WTC11 (cell line): ENCODE data around the gene CDK8. TPM values are rescaled to one million over a fixed set of nuclear protein-coding genes. Genes with fewer than 3 reads are reported as not detected.

Experiments
- ATAC-seq: fragments of 200-7000 bp; cut with Tn5 transposase; 2 replicates; pipeline ENCODE4 v1.10.0; 2021; ENCODE audit warnings: mild to moderate bottlenecking, moderate library complexity
- CTCF ChIA-PET: fragments of 300-600 bp; sonication (Branson Sonifier 250); formaldehyde crosslinking; loops from one replicate; lab custom pipeline; 2021; ENCODE audit warnings: antibody characterized with exemption; lab: Charles Lee
- POLR2A ChIA-PET: fragments of 350-600 bp; sonication (Branson Sonifier 250); formaldehyde crosslinking; loops from one replicate; lab custom pipeline; 2021; ENCODE audit warnings: antibody characterized with exemption; lab: Charles Lee
- DNase-seq: peaks from one replicate; pipeline ENCODE4 v3.0.0; 2021; ENCODE audit warnings: low spot score
- H3K27ac Mint-ChIP-seq: 2 replicates; pipeline ENCODE4 v1.8.0; 2021; ENCODE audit warnings: mixed read lengths
- H3K27me3 Mint-ChIP-seq: 2 replicates; pipeline ENCODE4 v1.8.0; 2021; ENCODE audit warnings: low read depth, mild to moderate bottlenecking, moderate library complexity, mixed read lengths
- H3K36me3 Mint-ChIP-seq: 2 replicates; pipeline ENCODE4 v1.8.0; 2021; ENCODE audit warnings: mixed read lengths
- H3K4me1 Mint-ChIP-seq: 2 replicates; pipeline ENCODE4 v1.8.0; 2022; ENCODE audit warnings: mixed read lengths
- H3K4me3 Mint-ChIP-seq: 2 replicates; pipeline ENCODE4 v1.8.0; 2021; ENCODE audit warnings: mild to moderate bottlenecking, moderate library complexity, mixed read lengths
- H3K9me3 Mint-ChIP-seq: 2 replicates; pipeline ENCODE4 v1.8.0; 2021; ENCODE audit warnings: mixed read lengths
- ATF1 ChIP-seq: sonication (generic); formaldehyde crosslinking; IDR thresholded peaks from 2 replicates; pipeline ENCODE4 v1.8.1; 2023; ENCODE audit warnings: mild to moderate bottlenecking, moderate library complexity, missing genetic modification reagents
- CREB1 ChIP-seq: sonication (generic); formaldehyde crosslinking; IDR thresholded peaks from 2 replicates; pipeline ENCODE4 v1.8.0; 2023; ENCODE audit warnings: mild to moderate bottlenecking, missing genetic modification reagents
- KAT7 ChIP-seq: sonication (generic); formaldehyde crosslinking; IDR thresholded peaks from 2 replicates; pipeline ENCODE4 v1.8.1; 2023; ENCODE audit warnings: missing genetic modification reagents, mild to moderate bottlenecking, borderline replicate concordance
- MYBL2 ChIP-seq: sonication (generic); formaldehyde crosslinking; IDR thresholded peaks from 2 replicates; pipeline ENCODE4 v1.8.1; 2023; ENCODE audit warnings: mild to moderate bottlenecking, moderate library complexity, missing genetic modification reagents
- NFATC4 ChIP-seq: fragments of 250-450 bp; sonication (Bioruptor Pico); IDR thresholded peaks from 2 replicates; pipeline ENCODE4 v1.9.0; 2021; ENCODE audit warnings: mild to moderate bottlenecking
- NR1H2 ChIP-seq: sonication (generic); formaldehyde crosslinking; IDR thresholded peaks from 2 replicates; pipeline ENCODE4 v1.9.0; 2021; ENCODE audit warnings: mild to moderate bottlenecking, moderate library complexity, missing genetic modification reagents
- PRRX2 ChIP-seq: fragments of 250-450 bp; sonication (Bioruptor Pico); IDR thresholded peaks from 2 replicates; pipeline ENCODE4 v1.8.0; 2021; ENCODE audit warnings: mild to moderate bottlenecking
- TEAD1 ChIP-seq: sonication (generic); formaldehyde crosslinking; IDR thresholded peaks from 2 replicates; pipeline ENCODE4 v1.8.0; 2022; ENCODE audit warnings: mild to moderate bottlenecking, missing genetic modification reagents
- total RNA-seq: library from RNA; stranded (reverse); gene quantifications from 3 replicates; pipeline ENCODE4 v1.2.3, GENCODE V29; 2021
- TF ChIP-seq, protein P1 (sequence below): sonication (generic); formaldehyde crosslinking; IDR thresholded peaks from 2 replicates; pipeline ENCODE4 v1.8.1; 2022; ENCODE audit warnings: low read depth, missing genetic modification reagents, borderline replicate concordance
- TF ChIP-seq, protein P2 (sequence below): sonication (generic); formaldehyde crosslinking; IDR thresholded peaks from 2 replicates; pipeline ENCODE4 v1.8.0; 2022; ENCODE audit warnings: mild to moderate bottlenecking, missing genetic modification reagents
- TF ChIP-seq, protein P3 (sequence below): sonication (generic); formaldehyde crosslinking; IDR thresholded peaks from 2 replicates; pipeline ENCODE4 v1.8.0; 2023; ENCODE audit warnings: missing genetic modification reagents, mild to moderate bottlenecking, borderline replicate concordance
- TF ChIP-seq, protein P4 (sequence below): fragments of 250-450 bp; sonication (Bioruptor Pico); IDR thresholded peaks from 2 replicates; pipeline ENCODE4 v1.9.0; 2021; ENCODE audit warnings: mild to moderate bottlenecking
- TF ChIP-seq, protein P5 (sequence below): sonication (generic); formaldehyde crosslinking; conservative IDR thresholded peaks from 2 replicates; pipeline ENCODE4 v1.8.1; 2022; ENCODE audit warnings: mild to moderate bottlenecking, missing genetic modification reagents
- TF ChIP-seq, protein P6 (sequence below): sonication (generic); formaldehyde crosslinking; IDR thresholded peaks from 2 replicates; pipeline ENCODE4 v1.8.0; 2022; ENCODE audit warnings: mild to moderate bottlenecking, missing genetic modification reagents
- TF ChIP-seq, protein P7 (sequence below): sonication (generic); formaldehyde crosslinking; IDR thresholded peaks from 2 replicates; pipeline ENCODE4 v1.8.1; 2023; ENCODE audit warnings: mild to moderate bottlenecking, missing genetic modification reagents, borderline replicate concordance

Gene CDK8
- total RNA-seq, 1 experiment from 2014 or later = 21.4 TPM

DNA sequence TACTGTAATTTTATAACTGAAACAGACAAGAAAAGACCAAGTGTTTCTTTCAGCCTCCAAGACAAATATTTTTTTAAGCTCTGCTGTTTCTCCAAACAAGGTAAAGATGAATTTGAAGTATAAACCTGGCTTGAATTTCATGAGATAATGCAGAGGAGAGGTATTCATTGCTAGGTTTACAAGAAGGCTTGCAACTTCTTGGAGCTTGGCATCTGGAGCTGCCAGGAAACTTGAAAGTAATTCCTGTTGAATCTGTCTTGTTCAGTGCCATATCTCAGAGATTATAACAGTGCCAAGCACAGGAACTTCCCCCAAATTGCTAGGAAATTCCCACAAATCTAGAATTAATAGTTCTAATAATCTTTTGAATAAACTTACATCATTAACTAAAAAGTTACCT, 70.9 kb downstream of the CDK8 start (continued):
- TF ChIP-seq, protein P1, sequence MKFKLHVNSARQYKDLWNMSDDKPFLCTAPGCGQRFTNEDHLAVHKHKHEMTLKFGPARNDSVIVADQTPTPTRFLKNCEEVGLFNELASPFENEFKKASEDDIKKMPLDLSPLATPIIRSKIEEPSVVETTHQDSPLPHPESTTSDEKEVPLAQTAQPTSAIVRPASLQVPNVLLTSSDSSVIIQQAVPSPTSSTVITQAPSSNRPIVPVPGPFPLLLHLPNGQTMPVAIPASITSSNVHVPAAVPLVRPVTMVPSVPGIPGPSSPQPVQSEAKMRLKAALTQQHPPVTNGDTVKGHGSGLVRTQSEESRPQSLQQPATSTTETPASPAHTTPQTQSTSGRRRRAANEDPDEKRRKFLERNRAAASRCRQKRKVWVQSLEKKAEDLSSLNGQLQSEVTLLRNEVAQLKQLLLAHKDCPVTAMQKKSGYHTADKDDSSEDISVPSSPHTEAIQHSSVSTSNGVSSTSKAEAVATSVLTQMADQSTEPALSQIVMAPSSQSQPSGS = no peak
- no peak for TF ChIP-seq PRRX2 (CRISPR knock-in tag)

DNA sequence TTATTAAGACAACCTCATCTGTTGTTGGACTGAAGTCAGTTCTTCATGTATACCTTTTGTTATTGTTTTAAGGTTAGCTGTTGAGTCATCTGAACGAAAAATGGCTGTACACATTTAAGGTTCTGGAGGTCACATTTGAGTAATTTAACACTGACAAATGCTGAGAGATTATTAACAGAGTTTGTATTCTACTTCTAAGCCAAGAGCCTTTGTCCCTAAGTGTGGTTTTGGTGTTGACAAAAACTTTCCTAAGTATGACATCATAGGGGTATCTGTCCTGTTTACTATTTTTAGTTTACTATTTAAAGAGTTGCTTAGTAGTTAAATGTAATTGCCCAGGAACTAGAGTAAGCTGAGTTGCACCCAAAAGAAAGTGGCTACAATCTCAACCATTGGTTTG, 71.9 kb downstream of the CDK8 start:
- ChIA-PET POLR2A (no interaction called here), CTCF (no interaction called here)
- DNase-seq = no peak
- ATAC-seq = no peak
- peaks cover 4% of the 10 kb centered on the region; the same call in 1 of the 2 replicates for H3K9me3 Mint-ChIP-seq
- no peaks in the 10 kb centered on the region; the same call in 1 of the 2 replicates for H3K36me3 Mint-ChIP-seq
- H3K4me3 Mint-ChIP-seq = no peak overlapping the region
- no peak overlapping the region for H3K27ac Mint-ChIP-seq
- peaks cover 26% of the 10 kb centered on the region for H3K4me1 Mint-ChIP-seq
- TF ChIP-seq, protein P2, sequence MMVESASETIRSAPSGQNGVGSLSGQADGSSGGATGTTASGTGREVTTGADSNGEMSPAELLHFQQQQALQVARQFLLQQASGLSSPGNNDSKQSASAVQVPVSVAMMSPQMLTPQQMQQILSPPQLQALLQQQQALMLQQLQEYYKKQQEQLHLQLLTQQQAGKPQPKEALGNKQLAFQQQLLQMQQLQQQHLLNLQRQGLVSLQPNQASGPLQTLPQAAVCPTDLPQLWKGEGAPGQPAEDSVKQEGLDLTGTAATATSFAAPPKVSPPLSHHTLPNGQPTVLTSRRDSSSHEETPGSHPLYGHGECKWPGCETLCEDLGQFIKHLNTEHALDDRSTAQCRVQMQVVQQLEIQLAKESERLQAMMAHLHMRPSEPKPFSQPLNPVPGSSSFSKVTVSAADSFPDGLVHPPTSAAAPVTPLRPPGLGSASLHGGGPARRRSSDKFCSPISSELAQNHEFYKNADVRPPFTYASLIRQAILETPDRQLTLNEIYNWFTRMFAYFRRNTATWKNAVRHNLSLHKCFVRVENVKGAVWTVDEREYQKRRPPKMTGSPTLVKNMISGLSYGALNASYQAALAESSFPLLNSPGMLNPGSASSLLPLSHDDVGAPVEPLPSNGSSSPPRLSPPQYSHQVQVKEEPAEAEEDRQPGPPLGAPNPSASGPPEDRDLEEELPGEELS = no peak
- no peaks in the 10 kb centered on the region for H3K27me3 Mint-ChIP-seq

DNA sequence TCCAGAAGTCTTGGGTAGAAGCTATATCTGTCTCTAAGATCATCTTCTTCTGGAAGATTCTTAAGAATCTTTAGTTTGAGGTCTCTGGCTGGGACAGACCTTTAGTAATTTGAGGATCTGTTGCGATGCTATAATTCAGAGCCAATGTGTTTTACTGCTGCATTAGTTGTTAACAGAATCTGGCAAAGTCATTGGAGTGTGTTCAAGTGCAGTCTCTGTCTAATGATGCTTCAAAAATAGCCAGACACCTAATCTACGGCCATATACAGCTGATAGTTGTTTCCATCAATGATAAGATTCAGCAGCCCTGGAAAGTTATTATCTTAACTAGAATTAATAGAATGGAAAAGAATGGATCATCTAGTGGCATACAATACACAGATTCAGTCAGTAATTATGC, 72.6 kb downstream of the CDK8 start:
- H3K4me3 Mint-ChIP-seq = no peak overlapping the region
- H3K4me1 Mint-ChIP-seq = peaks cover 31% of the 10 kb centered on the region
- peaks cover 4% of the 10 kb centered on the region; the same call in 1 of the 2 replicates for H3K9me3 Mint-ChIP-seq
- no peak for ATAC-seq
- no peaks in the 10 kb centered on the region for H3K27me3 Mint-ChIP-seq
- H3K36me3 Mint-ChIP-seq = no peaks in the 10 kb centered on the region; the same call in 1 of the 2 replicates
- ChIA-PET POLR2A (no interaction called here), CTCF (no interaction called here)
- DNase-seq = no peak
- no peak overlapping the region for H3K27ac Mint-ChIP-seq
- TF ChIP-seq TEAD1 (CRISPR knock-in tag) (no peak), KAT7 (CRISPR knock-in tag) (no peak), NFATC4 (CRISPR knock-in tag) (no peak)
- TF ChIP-seq, protein P3, sequence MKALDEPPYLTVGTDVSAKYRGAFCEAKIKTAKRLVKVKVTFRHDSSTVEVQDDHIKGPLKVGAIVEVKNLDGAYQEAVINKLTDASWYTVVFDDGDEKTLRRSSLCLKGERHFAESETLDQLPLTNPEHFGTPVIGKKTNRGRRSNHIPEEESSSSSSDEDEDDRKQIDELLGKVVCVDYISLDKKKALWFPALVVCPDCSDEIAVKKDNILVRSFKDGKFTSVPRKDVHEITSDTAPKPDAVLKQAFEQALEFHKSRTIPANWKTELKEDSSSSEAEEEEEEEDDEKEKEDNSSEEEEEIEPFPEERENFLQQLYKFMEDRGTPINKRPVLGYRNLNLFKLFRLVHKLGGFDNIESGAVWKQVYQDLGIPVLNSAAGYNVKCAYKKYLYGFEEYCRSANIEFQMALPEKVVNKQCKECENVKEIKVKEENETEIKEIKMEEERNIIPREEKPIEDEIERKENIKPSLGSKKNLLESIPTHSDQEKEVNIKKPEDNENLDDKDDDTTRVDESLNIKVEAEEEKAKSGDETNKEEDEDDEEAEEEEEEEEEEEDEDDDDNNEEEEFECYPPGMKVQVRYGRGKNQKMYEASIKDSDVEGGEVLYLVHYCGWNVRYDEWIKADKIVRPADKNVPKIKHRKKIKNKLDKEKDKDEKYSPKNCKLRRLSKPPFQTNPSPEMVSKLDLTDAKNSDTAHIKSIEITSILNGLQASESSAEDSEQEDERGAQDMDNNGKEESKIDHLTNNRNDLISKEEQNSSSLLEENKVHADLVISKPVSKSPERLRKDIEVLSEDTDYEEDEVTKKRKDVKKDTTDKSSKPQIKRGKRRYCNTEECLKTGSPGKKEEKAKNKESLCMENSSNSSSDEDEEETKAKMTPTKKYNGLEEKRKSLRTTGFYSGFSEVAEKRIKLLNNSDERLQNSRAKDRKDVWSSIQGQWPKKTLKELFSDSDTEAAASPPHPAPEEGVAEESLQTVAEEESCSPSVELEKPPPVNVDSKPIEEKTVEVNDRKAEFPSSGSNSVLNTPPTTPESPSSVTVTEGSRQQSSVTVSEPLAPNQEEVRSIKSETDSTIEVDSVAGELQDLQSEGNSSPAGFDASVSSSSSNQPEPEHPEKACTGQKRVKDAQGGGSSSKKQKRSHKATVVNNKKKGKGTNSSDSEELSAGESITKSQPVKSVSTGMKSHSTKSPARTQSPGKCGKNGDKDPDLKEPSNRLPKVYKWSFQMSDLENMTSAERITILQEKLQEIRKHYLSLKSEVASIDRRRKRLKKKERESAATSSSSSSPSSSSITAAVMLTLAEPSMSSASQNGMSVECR (CRISPR knock-in tag) = no peak
- TF ChIP-seq, all 79 proteins: peak for 0

DNA sequence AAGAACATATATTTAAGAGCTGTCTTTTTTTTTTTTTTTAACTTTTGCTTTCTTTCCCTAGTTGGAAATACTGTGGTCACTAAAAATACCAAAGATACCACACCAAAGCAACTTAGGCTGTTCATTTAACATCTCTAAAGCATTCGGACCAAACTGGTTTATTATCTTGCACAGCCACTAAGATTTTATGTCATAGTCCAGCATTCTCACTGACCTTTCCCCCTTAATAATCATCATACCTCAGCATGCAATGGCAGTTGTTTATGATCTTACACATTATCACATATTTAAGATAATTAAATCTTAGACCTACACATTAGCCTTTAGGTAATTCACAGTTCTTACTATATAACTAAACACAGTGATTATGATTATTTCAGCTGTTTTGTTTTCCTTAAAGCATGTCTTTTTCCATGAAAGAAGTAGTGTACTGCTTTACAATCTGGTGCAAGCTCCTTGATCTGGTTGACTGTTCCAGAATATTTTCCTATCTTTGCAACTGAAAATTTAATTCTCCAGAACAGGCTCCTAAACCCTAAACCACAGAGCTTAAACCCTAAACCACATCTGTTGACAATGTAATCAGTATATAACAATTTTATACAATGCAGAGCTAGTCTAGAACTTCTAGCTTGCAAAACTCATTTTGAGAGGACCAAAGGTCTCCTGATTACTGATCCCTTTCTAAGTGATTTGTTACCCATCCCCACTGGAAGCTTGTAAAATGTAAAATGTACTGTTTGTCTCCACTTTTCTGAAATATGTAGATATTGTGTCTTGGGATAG, 74.2 kb downstream of the CDK8 start:
- H3K4me3 Mint-ChIP-seq = no peak overlapping the region
- no peaks in the 10 kb centered on the region; the same call in 1 of the 2 replicates for H3K36me3 Mint-ChIP-seq
- ATAC-seq (no peak), DNase-seq (no peak)
- H3K27ac Mint-ChIP-seq = no peak overlapping the region
- CTCF ChIA-PET = no interaction called here
- peaks cover 4% of the 10 kb centered on the region; the same call in 1 of the 2 replicates for H3K9me3 Mint-ChIP-seq
- H3K27me3 Mint-ChIP-seq = no peaks in the 10 kb centered on the region
- POLR2A ChIA-PET = interaction anchor here (0.6 kb wide), 1 partner anchor 574 kb away, joined by 3 read pairs; no protein-coding TSS in a partner anchor
- H3K4me1 Mint-ChIP-seq = peaks cover 21% of the 10 kb centered on the region
- TF ChIP-seq MYBL2 = no peak
- no peak for TF ChIP-seq ATF1 (CRISPR knock-in tag)
- TF ChIP-seq NR1H2 (CRISPR knock-in tag) = no peak
- TF ChIP-seq, protein P4, sequence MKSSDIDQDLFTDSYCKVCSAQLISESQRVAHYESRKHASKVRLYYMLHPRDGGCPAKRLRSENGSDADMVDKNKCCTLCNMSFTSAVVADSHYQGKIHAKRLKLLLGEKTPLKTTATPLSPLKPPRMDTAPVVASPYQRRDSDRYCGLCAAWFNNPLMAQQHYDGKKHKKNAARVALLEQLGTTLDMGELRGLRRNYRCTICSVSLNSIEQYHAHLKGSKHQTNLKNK (CRISPR knock-in tag) = no peak
- TF ChIP-seq KAT7 (CRISPR knock-in tag) = no peak
- no peak for TF ChIP-seq CREB1 (CRISPR knock-in tag)
- TF ChIP-seq, protein P5, sequence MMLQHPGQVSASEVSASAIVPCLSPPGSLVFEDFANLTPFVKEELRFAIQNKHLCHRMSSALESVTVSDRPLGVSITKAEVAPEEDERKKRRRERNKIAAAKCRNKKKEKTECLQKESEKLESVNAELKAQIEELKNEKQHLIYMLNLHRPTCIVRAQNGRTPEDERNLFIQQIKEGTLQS (CRISPR knock-in tag) = no peak
- TF ChIP-seq, protein P6, sequence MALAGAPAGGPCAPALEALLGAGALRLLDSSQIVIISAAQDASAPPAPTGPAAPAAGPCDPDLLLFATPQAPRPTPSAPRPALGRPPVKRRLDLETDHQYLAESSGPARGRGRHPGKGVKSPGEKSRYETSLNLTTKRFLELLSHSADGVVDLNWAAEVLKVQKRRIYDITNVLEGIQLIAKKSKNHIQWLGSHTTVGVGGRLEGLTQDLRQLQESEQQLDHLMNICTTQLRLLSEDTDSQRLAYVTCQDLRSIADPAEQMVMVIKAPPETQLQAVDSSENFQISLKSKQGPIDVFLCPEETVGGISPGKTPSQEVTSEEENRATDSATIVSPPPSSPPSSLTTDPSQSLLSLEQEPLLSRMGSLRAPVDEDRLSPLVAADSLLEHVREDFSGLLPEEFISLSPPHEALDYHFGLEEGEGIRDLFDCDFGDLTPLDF (CRISPR knock-in tag) = no peak
- TF ChIP-seq, protein P7, sequence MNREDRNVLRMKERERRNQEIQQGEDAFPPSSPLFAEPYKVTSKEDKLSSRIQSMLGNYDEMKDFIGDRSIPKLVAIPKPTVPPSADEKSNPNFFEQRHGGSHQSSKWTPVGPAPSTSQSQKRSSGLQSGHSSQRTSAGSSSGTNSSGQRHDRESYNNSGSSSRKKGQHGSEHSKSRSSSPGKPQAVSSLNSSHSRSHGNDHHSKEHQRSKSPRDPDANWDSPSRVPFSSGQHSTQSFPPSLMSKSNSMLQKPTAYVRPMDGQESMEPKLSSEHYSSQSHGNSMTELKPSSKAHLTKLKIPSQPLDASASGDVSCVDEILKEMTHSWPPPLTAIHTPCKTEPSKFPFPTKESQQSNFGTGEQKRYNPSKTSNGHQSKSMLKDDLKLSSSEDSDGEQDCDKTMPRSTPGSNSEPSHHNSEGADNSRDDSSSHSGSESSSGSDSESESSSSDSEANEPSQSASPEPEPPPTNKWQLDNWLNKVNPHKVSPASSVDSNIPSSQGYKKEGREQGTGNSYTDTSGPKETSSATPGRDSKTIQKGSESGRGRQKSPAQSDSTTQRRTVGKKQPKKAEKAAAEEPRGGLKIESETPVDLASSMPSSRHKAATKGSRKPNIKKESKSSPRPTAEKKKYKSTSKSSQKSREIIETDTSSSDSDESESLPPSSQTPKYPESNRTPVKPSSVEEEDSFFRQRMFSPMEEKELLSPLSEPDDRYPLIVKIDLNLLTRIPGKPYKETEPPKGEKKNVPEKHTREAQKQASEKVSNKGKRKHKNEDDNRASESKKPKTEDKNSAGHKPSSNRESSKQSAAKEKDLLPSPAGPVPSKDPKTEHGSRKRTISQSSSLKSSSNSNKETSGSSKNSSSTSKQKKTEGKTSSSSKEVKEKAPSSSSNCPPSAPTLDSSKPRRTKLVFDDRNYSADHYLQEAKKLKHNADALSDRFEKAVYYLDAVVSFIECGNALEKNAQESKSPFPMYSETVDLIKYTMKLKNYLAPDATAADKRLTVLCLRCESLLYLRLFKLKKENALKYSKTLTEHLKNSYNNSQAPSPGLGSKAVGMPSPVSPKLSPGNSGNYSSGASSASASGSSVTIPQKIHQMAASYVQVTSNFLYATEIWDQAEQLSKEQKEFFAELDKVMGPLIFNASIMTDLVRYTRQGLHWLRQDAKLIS (CRISPR knock-in tag) = no peak
